ENCODE results near the gene ZNF771.

- TF ChIP-seq, protein P1, sequence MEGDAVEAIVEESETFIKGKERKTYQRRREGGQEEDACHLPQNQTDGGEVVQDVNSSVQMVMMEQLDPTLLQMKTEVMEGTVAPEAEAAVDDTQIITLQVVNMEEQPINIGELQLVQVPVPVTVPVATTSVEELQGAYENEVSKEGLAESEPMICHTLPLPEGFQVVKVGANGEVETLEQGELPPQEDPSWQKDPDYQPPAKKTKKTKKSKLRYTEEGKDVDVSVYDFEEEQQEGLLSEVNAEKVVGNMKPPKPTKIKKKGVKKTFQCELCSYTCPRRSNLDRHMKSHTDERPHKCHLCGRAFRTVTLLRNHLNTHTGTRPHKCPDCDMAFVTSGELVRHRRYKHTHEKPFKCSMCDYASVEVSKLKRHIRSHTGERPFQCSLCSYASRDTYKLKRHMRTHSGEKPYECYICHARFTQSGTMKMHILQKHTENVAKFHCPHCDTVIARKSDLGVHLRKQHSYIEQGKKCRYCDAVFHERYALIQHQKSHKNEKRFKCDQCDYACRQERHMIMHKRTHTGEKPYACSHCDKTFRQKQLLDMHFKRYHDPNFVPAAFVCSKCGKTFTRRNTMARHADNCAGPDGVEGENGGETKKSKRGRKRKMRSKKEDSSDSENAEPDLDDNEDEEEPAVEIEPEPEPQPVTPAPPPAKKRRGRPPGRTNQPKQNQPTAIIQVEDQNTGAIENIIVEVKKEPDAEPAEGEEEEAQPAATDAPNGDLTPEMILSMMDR (IDR thresholded peaks at IDR 0.05): no peak; the same call in none of the 2 replicates
- no peak for TF ChIP-seq ZFX (IDR thresholded peaks at IDR 0.05; ENCODE audit: borderline replicate concordance)
These were observed 11.2 kb downstream of the ZNF771 start for GRCh38 chr16:30418350-30419181.
